Vagina (tissue), 2 donors: Measurements from ENCODE around the gene PROZ. TPM values are rescaled to one million over a fixed set of nuclear protein-coding genes. Genes with fewer than 3 reads are reported as not detected.
"Not testable (repeated sequence)": the region's sequence is repeated elsewhere in the genome, so short reads cannot be mapped to it uniquely, and the experiment has no call there.

Experiments used
- DNase-seq, 2 donors: peaks; one replicate each; pipeline ENCODE4 v3.0.0-alpha.2; 2017; ENCODE audit errors: extremely low spot score in 2 of 2
- H3K27ac ChIP-seq: fragments of 200-600 bp; sonication (generic); one replicate; pipeline ENCODE4 v1.5.1; 2019
- H3K27me3 ChIP-seq: fragments of 200-600 bp; sonication (generic); one replicate; pipeline ENCODE4 v1.5.1; 2019
- H3K36me3 ChIP-seq, 2 donors: fragments of 200-600 bp; sonication (generic); one replicate each; pipeline ENCODE4 v1.5.1; 2017 to 2019
- H3K4me1 ChIP-seq: fragments of 200-600 bp; sonication (generic); one replicate; pipeline ENCODE4 v1.5.1; 2019
- H3K4me3 ChIP-seq, 2 donors: fragments of 200-600 bp; sonication (generic); 1 replicate in 1 of 2; 2 replicates in 1 of 2; pipeline ENCODE4 v1.5.1; 2016 to 2019
- H3K9me3 ChIP-seq: fragments of 200-600 bp; sonication (generic); one replicate; pipeline ENCODE4 v1.5.1; 2019
- CTCF ChIP-seq, 3 experiments: fragments of 450-650 bp in 2 of 3; fragments of 200-600 bp in 1 of 3; sonication (generic) in 1 of 3; IDR thresholded peaks; one replicate each; pipeline ENCODE4 v1.5.1; 2017 to 2019; ENCODE audit warnings: antibody characterized with exemption in 3 of 3, mild to moderate bottlenecking in 2 of 3, moderate library complexity in 2 of 3
- POLR2A ChIP-seq, 2 donors: fragments of 450-650 bp; IDR thresholded peaks; one replicate each; pipeline ENCODE4 v1.6.1; 2017; ENCODE audit warnings: antibody characterized with exemption in 2 of 2, mild to moderate bottlenecking in 2 of 2, moderate library complexity in 2 of 2
- POLR2AphosphoS5 ChIP-seq, 2 donors: sonication (generic); formaldehyde crosslinking; IDR thresholded peaks; one replicate each; pipeline ENCODE4 v1.9.0; 2017; ENCODE audit warnings: antibody characterized with exemption in 2 of 2, mild to moderate bottlenecking in 2 of 2, low read depth in 1 of 2; ENCODE audit not compliant: insufficient read depth in 1 of 2
- intact Hi-C: fragments of 100-400 bp; cut with DNase I; formaldehyde crosslinking; loops from one replicate; pipeline ENCODE4 v1.15.1; 2023
- total RNA-seq: library from RNA; depleted of rRNA; stranded (reverse); fragments of >200 nt; gene quantifications from one replicate; pipeline ENCODE4 v1.2.3, GENCODE V29; 2016

PROZ gene
- total RNA-seq: not detected

- H3K4me1 ChIP-seq: peaks cover 10% of the 10 kb centered on the region
- H3K36me3 ChIP-seq: no peaks in the 10 kb centered on the region
- DNase-seq: peak; percentile 61 to 76
- H3K27me3 ChIP-seq: no peaks in the 10 kb centered on the region
- intact Hi-C loops: loop anchor here (10.0 kb wide), 1 partner anchor 207 kb away; the partner anchor contains the start of gene GRTP1
- H3K27ac ChIP-seq: no peak within 1 kb of the TSS
- no peak within 1 kb of the TSS for H3K4me3 ChIP-seq
- H3K9me3 ChIP-seq: no peaks in the 10 kb centered on the region
- TF ChIP-seq CTCF (IDR thresholded peaks at IDR 0.05) (no peak), POLR2A (IDR thresholded peaks at IDR 0.05) (no peak), POLR2AphosphoS5 (IDR thresholded peaks at IDR 0.05; ENCODE audit: insufficient read depth in 1 of 2, low read depth in 1 of 2) (no peak)
Observed at GRCh38 chr13:113157929-113158747, at the start of gene PROZ. Gene PROZ (plus strand): TSS chr13:113158648. CDS start chr13:113158661, 13 bp downstream.

- Histone ChIP-seq H3K27ac (no peak overlapping the region), H3K4me1 (peaks cover 17% of the 10 kb centered on the region), H3K36me3 (no peaks in the 10 kb centered on the region), H3K9me3 (no peaks in the 10 kb centered on the region), H3K4me3 (peak overlapping the region; percentile 44 to 60), H3K27me3 (no peaks in the 10 kb centered on the region)
- no peak for DNase-seq
- no peak for TF ChIP-seq CTCF (IDR thresholded peaks at IDR 0.05)
- TF ChIP-seq POLR2A (IDR thresholded peaks at IDR 0.05): no peak
- TF ChIP-seq POLR2AphosphoS5 (IDR thresholded peaks at IDR 0.05; ENCODE audit: insufficient read depth in 1 of 2, low read depth in 1 of 2): no peak
- intact Hi-C loops: no loop called here
Observed at GRCh38 chr13:113109151-113110047, 49.0 kb upstream of the PROZ start.

GRCh38 chr13:113110048-113110851 is 48.2 kb upstream of the PROZ start:
- Histone ChIP-seq H3K4me1 (peaks cover 17% of the 10 kb centered on the region), H3K36me3 (no peaks in the 10 kb centered on the region), H3K9me3 (no peaks in the 10 kb centered on the region), H3K27ac (no peak overlapping the region), H3K27me3 (no peaks in the 10 kb centered on the region), H3K4me3 (peak overlapping the region; percentile 44 to 60)
- DNase-seq: no peak
- no peak for TF ChIP-seq CTCF (IDR thresholded peaks at IDR 0.05)
- TF ChIP-seq POLR2A (IDR thresholded peaks at IDR 0.05): no peak
- TF ChIP-seq POLR2AphosphoS5 (IDR thresholded peaks at IDR 0.05; ENCODE audit: insufficient read depth in 1 of 2, low read depth in 1 of 2): peak in 1 of 2 donors; percentile 19
- intact Hi-C loops: no loop called here

GRCh38 chr13:113110852-113111315 is 47.6 kb upstream of the PROZ start:
- Histone ChIP-seq H3K27ac (no peak overlapping the region), H3K9me3 (no peaks in the 10 kb centered on the region), H3K4me1 (peaks cover 17% of the 10 kb centered on the region), H3K36me3 (no peaks in the 10 kb centered on the region), H3K27me3 (no peaks in the 10 kb centered on the region), H3K4me3 (peak overlapping the region; percentile 44 to 60)
- DNase-seq: no peak
- no peak for TF ChIP-seq POLR2AphosphoS5 (IDR thresholded peaks at IDR 0.05; ENCODE audit: insufficient read depth in 1 of 2, low read depth in 1 of 2)
- no peak for TF ChIP-seq CTCF (IDR thresholded peaks at IDR 0.05)
- no peak for TF ChIP-seq POLR2A (IDR thresholded peaks at IDR 0.05)
- intact Hi-C loops: no loop called here

DNA sequence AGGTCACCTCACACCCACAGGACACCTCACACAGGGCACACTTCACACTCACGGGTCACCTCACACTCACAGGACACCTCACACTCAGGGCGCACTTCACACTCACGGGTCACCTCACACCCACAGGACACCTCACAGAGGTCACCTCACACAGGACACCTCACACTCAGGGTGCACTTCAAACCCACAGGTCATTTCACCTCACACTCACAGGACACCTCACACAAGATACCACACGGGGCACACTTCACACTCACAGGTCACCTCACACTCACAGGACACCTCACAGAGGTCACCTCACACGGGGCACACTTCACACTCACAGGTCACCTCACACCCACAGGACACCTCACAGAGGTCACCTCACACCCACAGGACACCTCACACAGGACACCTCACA is 46.6 kb upstream of the PROZ start:
- intact Hi-C loops, H3K36me3 ChIP-seq, H3K27me3 ChIP-seq, H3K4me3 ChIP-seq, H3K9me3 ChIP-seq, H3K27ac ChIP-seq, DNase-seq: not testable (repeated sequence)
- H3K4me1 ChIP-seq: peaks cover 17% of the 10 kb centered on the region

GRCh38 chr13:113112475-113112874 is 46.0 kb upstream of the PROZ start:
- H3K4me1 ChIP-seq: peaks cover 17% of the 10 kb centered on the region
- intact Hi-C loops, H3K27ac ChIP-seq, DNase-seq, H3K36me3 ChIP-seq, H3K27me3 ChIP-seq, H3K9me3 ChIP-seq, H3K4me3 ChIP-seq: not testable (repeated sequence)
